Panc1 (cell line): ENCODE data around the gene TBC1D26.
"Not testable (repeated sequence)": the region's sequence is repeated elsewhere in the genome, so short reads cannot be mapped to it uniquely, and the experiment has no call there.

Experiments
- SIN3A ChIP-seq: IDR thresholded peaks from 2 replicates; pipeline ENCODE4 v1.6.1; 2012; ENCODE audit warnings: low read depth, mild to moderate bottlenecking, low read length, moderate library complexity, borderline replicate concordance; ENCODE audit not compliant: insufficient read depth
- TCF7L2 ChIP-seq: IDR thresholded peaks from 2 replicates; pipeline ENCODE4 v1.6.1; 2011; ENCODE audit warnings: mild to moderate bottlenecking, low read depth, low read length, inconsistent platforms
- TF ChIP-seq, protein P1 (sequence below): fragments of 450-650 bp; IDR thresholded peaks from 2 replicates; pipeline ENCODE4 v1.5.1; 2017; ENCODE audit warnings: mild to moderate bottlenecking

DNA sequence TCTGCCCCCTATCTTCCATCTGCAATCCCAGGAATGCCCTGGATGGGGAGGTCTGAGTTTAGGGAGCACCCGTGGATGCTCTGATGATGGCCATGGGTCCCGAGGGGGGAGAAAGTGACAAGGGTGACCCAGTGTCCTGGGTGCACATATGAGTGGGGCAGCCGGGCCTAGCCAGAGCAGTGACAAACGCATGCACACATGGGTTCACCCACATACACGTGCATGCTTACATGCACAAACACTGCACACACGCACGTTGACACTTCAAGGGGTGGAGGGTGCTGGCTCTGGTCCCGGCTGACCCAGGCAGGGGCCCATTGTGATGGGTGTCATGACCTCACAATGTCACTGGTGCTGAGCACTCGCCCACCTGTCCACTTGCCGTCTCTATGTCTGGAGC, at the start of gene TBC1D26:
- TF ChIP-seq, protein P1, sequence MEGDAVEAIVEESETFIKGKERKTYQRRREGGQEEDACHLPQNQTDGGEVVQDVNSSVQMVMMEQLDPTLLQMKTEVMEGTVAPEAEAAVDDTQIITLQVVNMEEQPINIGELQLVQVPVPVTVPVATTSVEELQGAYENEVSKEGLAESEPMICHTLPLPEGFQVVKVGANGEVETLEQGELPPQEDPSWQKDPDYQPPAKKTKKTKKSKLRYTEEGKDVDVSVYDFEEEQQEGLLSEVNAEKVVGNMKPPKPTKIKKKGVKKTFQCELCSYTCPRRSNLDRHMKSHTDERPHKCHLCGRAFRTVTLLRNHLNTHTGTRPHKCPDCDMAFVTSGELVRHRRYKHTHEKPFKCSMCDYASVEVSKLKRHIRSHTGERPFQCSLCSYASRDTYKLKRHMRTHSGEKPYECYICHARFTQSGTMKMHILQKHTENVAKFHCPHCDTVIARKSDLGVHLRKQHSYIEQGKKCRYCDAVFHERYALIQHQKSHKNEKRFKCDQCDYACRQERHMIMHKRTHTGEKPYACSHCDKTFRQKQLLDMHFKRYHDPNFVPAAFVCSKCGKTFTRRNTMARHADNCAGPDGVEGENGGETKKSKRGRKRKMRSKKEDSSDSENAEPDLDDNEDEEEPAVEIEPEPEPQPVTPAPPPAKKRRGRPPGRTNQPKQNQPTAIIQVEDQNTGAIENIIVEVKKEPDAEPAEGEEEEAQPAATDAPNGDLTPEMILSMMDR, result not testable (repeated sequence)
- TF ChIP-seq TCF7L2, SIN3A: not testable (repeated sequence)
